HG03139 (cell line): ENCODE results near the gene MS4A6A.
A peak's percentile ranks its signal among the peaks of the same experiment; 100 is the strongest.
"Not testable (repeated sequence)": the region's sequence is repeated elsewhere in the genome, so short reads cannot be mapped to it uniquely, and the experiment has no call there.

ENCODE experiments used
- ATAC-seq: cut with Tn5 transposase; IDR thresholded peaks from one replicate; pipeline ENCODE4 v1.9.1; 2021; ENCODE audit not compliant: unreplicated experiment

The MS4A6A gene

DNA sequence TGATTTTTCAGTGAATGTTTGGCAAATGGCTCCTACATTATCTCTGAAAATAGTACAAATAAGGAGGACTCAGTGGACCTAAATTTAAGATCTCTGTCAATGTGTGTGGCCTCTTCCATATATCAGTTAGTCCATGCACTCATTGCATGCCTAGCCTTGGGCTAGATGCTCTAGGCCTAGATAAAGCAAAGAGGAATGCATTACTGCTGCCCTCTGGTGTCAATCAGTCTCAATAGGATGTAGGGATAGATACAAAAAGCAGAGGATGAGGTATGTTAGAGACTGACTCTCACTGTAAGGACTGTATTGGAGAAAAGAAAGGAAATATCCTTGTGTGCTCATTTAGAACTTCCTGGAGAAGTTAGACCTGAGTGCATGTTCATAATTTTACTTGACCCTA is 52.4 kb downstream of the MS4A6A start:
- ATAC-seq = peak; percentile 50

DNA sequence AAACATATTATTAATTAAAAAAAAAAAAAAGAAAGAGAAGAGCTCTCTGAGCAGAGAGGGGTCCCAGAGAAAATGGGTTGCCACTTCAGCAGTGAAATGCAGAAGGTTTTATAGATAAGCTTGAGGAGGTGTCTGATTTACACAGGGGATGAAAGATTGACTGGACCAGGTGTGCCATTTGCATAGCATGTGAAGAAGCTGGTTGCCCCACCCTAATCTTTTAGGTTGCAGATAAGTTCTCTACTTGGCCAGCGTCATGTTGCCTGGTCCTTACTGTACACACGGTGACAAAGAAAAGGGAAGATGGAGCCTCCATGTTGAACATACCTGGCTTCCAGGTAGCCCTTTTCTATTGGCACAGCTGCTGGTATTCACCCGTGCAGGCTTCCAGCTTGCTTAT is 53.0 kb downstream of the MS4A6A start:
- no peak for ATAC-seq

DNA sequence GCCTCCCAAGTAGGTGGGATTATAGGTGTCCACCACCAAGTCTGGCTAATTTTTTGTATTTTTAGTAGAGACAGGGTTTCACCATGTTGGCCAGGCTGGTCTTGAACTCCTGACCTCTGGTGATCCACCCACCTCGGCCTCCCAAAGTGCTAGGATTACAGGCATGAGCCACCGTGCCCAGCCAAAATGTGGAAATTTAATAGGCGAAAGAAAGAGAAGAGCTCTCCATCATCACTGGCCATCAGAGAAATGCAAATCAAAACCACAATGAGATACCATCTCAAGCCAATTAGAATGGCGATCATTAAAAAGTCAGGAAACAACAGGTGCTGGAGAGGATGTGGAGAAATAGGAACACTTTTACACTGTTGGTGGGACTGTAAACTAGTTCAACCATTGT is 54.0 kb downstream of the MS4A6A start:
- ATAC-seq = not testable (repeated sequence)

DNA sequence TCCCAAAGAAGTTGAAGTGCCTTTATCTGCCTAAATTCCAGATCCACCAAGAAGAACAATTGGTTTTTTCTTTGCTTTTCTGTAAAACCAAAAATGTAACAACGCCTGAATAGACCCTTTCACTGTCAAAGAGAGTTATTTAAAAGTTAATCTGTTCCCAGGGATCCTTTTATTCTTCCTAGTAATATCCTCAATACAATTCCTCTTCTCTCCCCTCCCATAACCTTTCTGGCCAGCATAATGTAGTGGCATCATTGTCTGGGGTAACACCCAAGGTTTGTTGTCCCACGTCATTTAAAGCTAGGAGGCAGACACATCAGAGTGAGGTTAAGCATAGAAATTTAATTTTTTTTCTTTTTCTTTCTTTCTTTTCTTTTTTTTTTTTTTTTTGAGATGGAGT is 54.5 kb downstream of the MS4A6A start:
- no peak for ATAC-seq

DNA sequence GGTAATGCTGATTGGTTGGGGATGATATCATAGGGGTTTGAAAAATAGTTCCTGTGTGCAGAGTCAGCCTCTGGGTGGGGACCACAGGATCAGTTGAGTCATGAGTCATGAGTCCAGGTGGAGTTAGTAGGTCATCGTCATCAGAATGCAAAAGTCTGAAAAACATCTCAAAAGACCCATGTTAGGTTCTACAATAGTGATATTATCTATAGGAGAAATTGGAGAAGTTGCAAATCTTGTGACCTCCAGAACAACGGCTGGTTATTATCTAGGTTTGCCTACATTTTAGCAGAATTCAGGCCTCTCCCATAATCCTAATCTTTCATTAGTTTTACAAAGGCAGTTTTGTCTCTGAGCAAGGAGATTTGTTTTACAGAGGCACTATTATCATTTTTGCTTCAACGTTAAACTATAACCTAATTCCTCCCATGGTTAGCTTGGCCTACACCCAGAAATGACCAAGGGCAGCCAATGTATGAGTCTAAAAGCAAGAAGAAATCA is 55.5 kb downstream of the MS4A6A start:
- ATAC-seq = no peak

DNA sequence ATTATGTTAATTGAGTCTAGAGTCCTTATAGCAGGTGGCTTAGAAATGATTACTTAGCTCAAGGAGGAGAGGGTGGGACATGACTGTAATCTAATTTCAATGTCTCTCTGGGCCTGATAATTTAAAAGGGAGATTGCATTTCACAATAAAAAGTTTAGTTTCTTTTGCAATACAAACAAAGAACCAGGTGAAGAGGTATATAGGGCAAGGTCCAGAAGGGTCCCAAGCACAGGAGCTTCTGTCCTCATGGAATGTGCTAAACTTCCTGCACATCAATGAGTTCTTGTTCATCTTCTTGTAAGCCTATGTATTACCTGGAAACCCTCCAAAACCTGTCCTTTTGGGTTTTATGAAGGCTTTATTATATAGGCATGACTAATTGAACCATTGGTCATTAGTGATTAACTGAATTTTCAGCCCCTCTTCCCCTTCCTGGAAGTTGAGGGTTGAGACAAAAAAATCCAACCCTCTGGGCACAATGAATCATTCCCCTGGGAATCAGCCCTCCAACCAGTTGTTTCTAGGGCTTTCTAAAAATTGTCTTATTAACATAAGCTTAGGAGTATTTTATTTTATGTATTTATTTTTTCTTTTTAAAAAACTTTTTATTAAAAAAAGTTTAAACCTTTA is 56.8 kb downstream of the MS4A6A start:
- ATAC-seq = no peak

DNA sequence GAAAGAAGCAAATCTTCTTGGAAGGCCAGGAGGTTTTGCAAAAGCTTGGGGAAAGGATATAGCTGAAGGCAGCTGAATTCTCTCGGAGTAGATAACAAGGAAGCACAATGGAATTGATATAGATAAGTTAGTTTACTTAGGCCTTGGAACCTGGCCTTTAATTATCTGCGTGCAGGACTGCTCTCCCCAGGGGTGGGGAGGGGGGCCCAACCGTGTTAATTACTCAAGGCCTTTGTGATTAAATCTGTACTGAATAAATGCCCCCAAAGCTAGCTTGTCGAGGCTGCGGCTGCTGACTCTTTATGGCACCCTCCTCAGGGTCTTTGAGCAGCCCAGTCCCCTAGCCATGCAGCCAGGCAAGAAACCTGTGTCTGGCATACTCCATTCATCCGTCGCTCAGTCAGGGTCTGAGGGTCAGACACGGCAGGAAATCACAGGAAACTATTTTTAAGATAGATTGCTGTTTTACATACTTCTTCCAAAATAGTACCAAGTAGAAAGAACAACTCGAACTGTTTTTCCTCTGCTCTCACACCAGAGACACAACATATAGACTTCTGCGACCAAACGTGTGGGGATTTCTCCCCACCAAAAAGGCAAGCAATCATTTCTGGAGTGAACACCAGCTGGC is 58.0 kb downstream of the MS4A6A start:
- no peak for ATAC-seq
